IMR-90 (cell line): ENCODE measurements around the gene TEX264. TPM values are rescaled to one million over a fixed set of nuclear protein-coding genes. Genes with fewer than 3 reads are reported as not detected.

Source experiments
- ATAC-seq: fragments of 200-7000 bp; cut with Tn5 transposase; 2 replicates; pipeline ENCODE4 v1.9.1; 2020; ENCODE audit warnings: low read depth, mild to moderate bottlenecking, moderate library complexity
- BruUV-seq: library from RNA; stranded (reverse); fragments of 400-500 nt; replicated peaks from 2 replicates; lab custom pipeline; 2021; lab: Mats Ljungman, UMichigan
- CTCF ChIA-PET: fragments of 300-600 bp; formaldehyde crosslinking; extraction: SDS; loops from one replicate; lab custom pipeline; 2021; ENCODE audit warnings: antibody characterized with exemption; lab: Yijun Ruan, JAX
- POLR2A ChIA-PET: fragments of 300-600 bp; sonication (Branson Sonifier 250); formaldehyde crosslinking; loops from one replicate; lab custom pipeline; 2022; ENCODE audit warnings: antibody characterized with exemption; ENCODE audit not compliant: unreplicated experiment; lab: Charles Lee
- DNase-seq: peaks from one replicate; pipeline ENCODE4 v3.0.0; 2013
- H2AFZ ChIP-seq: replicated peaks from 2 replicates; pipeline ENCODE3; 2013; ENCODE audit warnings: low read length, mild to moderate bottlenecking; ENCODE audit not compliant: poor library complexity
- H2AK5ac ChIP-seq: 2 replicates; pipeline ENCODE4 v1.6.1; 2013; ENCODE audit warnings: low read depth, low read length, inconsistent platforms
- H2AK9ac ChIP-seq: replicated peaks from 2 replicates; pipeline ENCODE3; 2013; ENCODE audit warnings: mild to moderate bottlenecking, low read depth, low read length, moderate library complexity; ENCODE audit not compliant: poor library complexity
- H2BK120ac ChIP-seq: 2 replicates; pipeline ENCODE4 v1.6.1; 2013; ENCODE audit warnings: low read depth, low read length, inconsistent platforms
- H2BK15ac ChIP-seq: 3 replicates; pipeline ENCODE4 v1.6.1; 2013; ENCODE audit warnings: low read depth, low read length, inconsistent platforms
- H2BK20ac ChIP-seq: 2 replicates; pipeline ENCODE4 v1.6.1; 2013; ENCODE audit warnings: low read depth, mild to moderate bottlenecking, inconsistent platforms, low read length, moderate library complexity
- H2BK5ac ChIP-seq: 2 replicates; pipeline ENCODE4 v1.6.1; 2013; ENCODE audit warnings: mild to moderate bottlenecking, low read depth, low read length, inconsistent platforms; ENCODE audit not compliant: poor library complexity, severe bottlenecking
- H3K14ac ChIP-seq: replicated peaks from 2 replicates; pipeline ENCODE4 v1.6.1; 2013; ENCODE audit warnings: low read depth, low read length, inconsistent platforms
- H3K18ac ChIP-seq: 2 replicates; pipeline ENCODE4 v1.6.1; 2013; ENCODE audit warnings: low read depth, low read length, control low read depth
- H3K23ac ChIP-seq: 2 replicates; pipeline ENCODE4 v1.6.1; 2013; ENCODE audit warnings: low read depth, low read length, inconsistent platforms
- H3K27ac ChIP-seq: 2 replicates; pipeline ENCODE4 v1.5.1; 2013; ENCODE audit warnings: mild to moderate bottlenecking, control low read depth, low read length; ENCODE audit not compliant: insufficient read depth
- H3K27me3 ChIP-seq: 2 replicates; pipeline ENCODE4 v1.6.1; 2013; ENCODE audit warnings: low read length; ENCODE audit not compliant: control insufficient read depth, insufficient read depth
- H3K36me3 ChIP-seq: 2 replicates; pipeline ENCODE4 v1.6.1; 2013; ENCODE audit warnings: low read length, mixed read lengths; ENCODE audit not compliant: control insufficient read depth, insufficient read depth
- H3K4ac ChIP-seq: 2 replicates; pipeline ENCODE4 v1.6.1; 2013; ENCODE audit warnings: low read depth, low read length, inconsistent platforms
- H3K4me1 ChIP-seq: 2 replicates; pipeline ENCODE4 v1.6.1; 2013; ENCODE audit warnings: low read length, mixed read lengths; ENCODE audit not compliant: control insufficient read depth, insufficient read depth
- H3K4me2 ChIP-seq: 2 replicates; pipeline ENCODE4 v1.6.1; 2013; ENCODE audit warnings: low read depth, mild to moderate bottlenecking, control low read depth, low read length, moderate library complexity
- H3K4me3 ChIP-seq: 2 replicates; pipeline ENCODE4 v1.5.1; 2013; ENCODE audit warnings: low read depth, mild to moderate bottlenecking, control low read depth, low read length, moderate library complexity; ENCODE audit not compliant: insufficient read depth
- H3K56ac ChIP-seq: 2 replicates; pipeline ENCODE4 v1.6.1; 2013; ENCODE audit warnings: low read length, inconsistent platforms; ENCODE audit not compliant: insufficient read depth; ENCODE audit errors: extremely low read depth
- H3K79me1 ChIP-seq, 2 experiments: 2 replicates each; pipeline ENCODE4 v1.6.1; 2013; ENCODE audit warnings: low read length in 2 of 2, inconsistent platforms in 1 of 2, low read depth in 1 of 2
- H3K9ac ChIP-seq: 2 replicates; pipeline ENCODE4 v1.6.1; 2013; ENCODE audit warnings: low read depth, low read length, control low read depth
- H3K9me1 ChIP-seq: 2 replicates; pipeline ENCODE4 v1.6.1; 2013; ENCODE audit warnings: low read length, inconsistent platforms; ENCODE audit not compliant: insufficient read depth
- H3K9me3 ChIP-seq: 2 replicates; pipeline ENCODE4 v1.6.1; 2013; ENCODE audit warnings: low read length; ENCODE audit not compliant: control insufficient read depth, insufficient read depth
- H4K20me1 ChIP-seq: 2 replicates; pipeline ENCODE4 v1.6.1; 2013; ENCODE audit warnings: low read length, inconsistent platforms; ENCODE audit not compliant: insufficient read depth
- H4K5ac ChIP-seq: 2 replicates; pipeline ENCODE4 v1.6.1; 2013; ENCODE audit warnings: mild to moderate bottlenecking, low read depth, low read length, control low read depth
- H4K8ac ChIP-seq, 2 experiments: 2 replicates each; pipeline ENCODE4 v1.6.1; 2013; ENCODE audit warnings: low read depth in 2 of 2, low read length in 2 of 2, control low read depth in 1 of 2, inconsistent platforms in 1 of 2
- H4K91ac ChIP-seq: 2 replicates; pipeline ENCODE4 v1.6.1; 2013; ENCODE audit warnings: low read depth, low read length, inconsistent platforms; ENCODE audit not compliant: insufficient read depth
- BHLHE40 ChIP-seq: fragments of 150-350 bp; IDR thresholded peaks from 2 replicates; pipeline ENCODE4 v1.6.1; 2016; ENCODE audit warnings: mild to moderate bottlenecking, low read depth, low read length
- CEBPB ChIP-seq: IDR thresholded peaks from 2 replicates; pipeline ENCODE4 v1.6.1; 2012; ENCODE audit warnings: low read depth, low read length, improper control_type of control experiment
- CHD1 ChIP-seq: IDR thresholded peaks from 2 replicates; pipeline ENCODE4 v1.6.1; 2012; ENCODE audit warnings: low read depth, low read length, improper control_type of control experiment
- FOS ChIP-seq: fragments of 150-350 bp; IDR thresholded peaks from 2 replicates; pipeline ENCODE4 v1.6.1; 2016; ENCODE audit warnings: low read depth, low read length
- MAZ ChIP-seq: IDR thresholded peaks from 2 replicates; pipeline ENCODE4 v1.6.1; 2012; ENCODE audit warnings: low read depth, mild to moderate bottlenecking, low read length, improper control_type of control experiment, moderate library complexity, borderline replicate concordance
- NFE2L2 ChIP-seq: fragments of 150-350 bp; IDR thresholded peaks from 2 replicates; pipeline ENCODE4 v1.6.1; 2016; ENCODE audit warnings: low read depth, mild to moderate bottlenecking, low read length
- RAD21 ChIP-seq: IDR thresholded peaks from 2 replicates; pipeline ENCODE4 v1.6.1; 2012; ENCODE audit warnings: low read length, improper control_type of control experiment
- RCOR1 ChIP-seq: IDR thresholded peaks from 2 replicates; pipeline ENCODE4 v1.6.1; 2012; ENCODE audit warnings: mild to moderate bottlenecking, low read length, improper control_type of control experiment; ENCODE audit not compliant: insufficient replicate concordance
- SMC3 ChIP-seq: fragments of 150-350 bp; IDR thresholded peaks from 2 replicates; pipeline ENCODE4 v1.6.1; 2016; ENCODE audit warnings: low read depth, mild to moderate bottlenecking, antibody characterized with exemption, low read length, moderate library complexity
- WGBS, 2 experiments: methylation state at CpG; one replicate each; pipeline versions ENCODE4 v1.1.5 to v1.1.7; 2013; ENCODE audit warnings: missing lambda C conversion rate in 2 of 2; ENCODE audit not compliant: insufficient read length in 1 of 2; ENCODE audit errors: extremely low coverage in 2 of 2; 5-methylcytosine and 5-hydroxymethylcytosine counted together
- dilution Hi-C: fragments of 300-500 bp; cut with HindIII; formaldehyde crosslinking; loops from one replicate; pipeline ENCODE4 v1.14.3; 2018; ENCODE audit warnings: low sequenced_read_pairs; ENCODE audit not compliant: unreplicated experiment
- in situ Hi-C: fragments of 300-500 bp; cut with MboI; formaldehyde crosslinking; loops from 3 replicates; pipeline ENCODE4 v1.14.3; 2019; ENCODE audit warnings: low sequenced_read_pairs, inconsistent platforms, mixed read lengths
- intact Hi-C: fragments of 100-400 bp; cut with micrococcal nuclease; formaldehyde crosslinking; loops from 2 replicates; pipeline ENCODE4 v1.10.0; 2022
- polyA plus RNA-seq, 3 experiments: library from polyadenylated mRNA; depleted of rRNA; stranded (reverse); fragments of >200 nt; gene quantifications; 2 replicates each; pipeline ENCODE4 v1.2.3, GENCODE V29; 2012; ENCODE audit warnings: low replicate concordance in 1 of 3
- total RNA-seq: library from RNA; depleted of rRNA; stranded (reverse); fragments of >200 nt; gene quantifications from 2 replicates; pipeline ENCODE4 v1.2.3, GENCODE V29; 2012
- TF ChIP-seq, protein P1 (sequence below): fragments of 150-350 bp; IDR thresholded peaks from 2 replicates; pipeline ENCODE4 v1.6.1; 2016; ENCODE audit warnings: low read depth, mild to moderate bottlenecking, low read length, moderate library complexity, borderline replicate concordance
- TF ChIP-seq, protein P2 (sequence below): fragments of 150-350 bp; IDR thresholded peaks from 2 replicates; pipeline ENCODE4 v1.6.1; 2017; ENCODE audit warnings: mild to moderate bottlenecking, antibody characterized with exemption, low read length, low read depth
- TF ChIP-seq, protein P3 (sequence below): conservative IDR thresholded peaks from 2 replicates; pipeline ENCODE4 v1.5.1; 2012; ENCODE audit warnings: mild to moderate bottlenecking, low read depth, low read length, improper control_type of control experiment

TEX264 gene
- total and polyA plus RNA-seq, 2 of the 4 experiments (the other 2 are of a cell fraction): 30.3 to 45.0 TPM

DNA sequence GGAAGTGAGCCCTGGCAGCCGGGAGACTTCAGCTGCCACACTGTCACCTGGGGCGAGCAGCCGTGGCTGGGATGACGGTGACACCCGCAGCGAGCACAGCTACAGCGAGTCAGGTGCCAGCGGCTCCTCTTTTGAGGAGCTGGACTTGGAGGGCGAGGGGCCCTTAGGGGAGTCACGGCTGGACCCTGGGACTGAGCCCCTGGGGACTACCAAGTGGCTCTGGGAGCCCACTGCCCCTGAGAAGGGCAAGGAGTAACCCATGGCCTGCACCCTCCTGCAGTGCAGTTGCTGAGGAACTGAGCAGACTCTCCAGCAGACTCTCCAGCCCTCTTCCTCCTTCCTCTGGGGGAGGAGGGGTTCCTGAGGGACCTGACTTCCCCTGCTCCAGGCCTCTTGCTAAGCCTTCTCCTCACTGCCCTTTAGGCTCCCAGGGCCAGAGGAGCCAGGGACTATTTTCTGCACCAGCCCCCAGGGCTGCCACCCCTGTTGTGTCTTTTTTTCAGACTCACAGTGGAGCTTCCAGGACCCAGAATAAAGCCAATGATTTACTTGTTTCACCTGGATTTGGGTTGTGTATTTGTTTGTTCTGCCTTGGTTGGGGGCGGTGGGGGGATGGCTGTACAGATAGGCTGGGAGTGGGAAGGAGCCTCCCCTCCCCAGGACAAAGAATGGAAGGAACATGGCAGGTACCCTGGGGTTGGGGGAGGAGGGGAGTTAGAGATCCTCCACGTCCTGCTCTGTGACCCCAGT lies 32.9 kb downstream of the TEX264 start (continued):
- no peak for TF ChIP-seq BHLHE40

DNA sequence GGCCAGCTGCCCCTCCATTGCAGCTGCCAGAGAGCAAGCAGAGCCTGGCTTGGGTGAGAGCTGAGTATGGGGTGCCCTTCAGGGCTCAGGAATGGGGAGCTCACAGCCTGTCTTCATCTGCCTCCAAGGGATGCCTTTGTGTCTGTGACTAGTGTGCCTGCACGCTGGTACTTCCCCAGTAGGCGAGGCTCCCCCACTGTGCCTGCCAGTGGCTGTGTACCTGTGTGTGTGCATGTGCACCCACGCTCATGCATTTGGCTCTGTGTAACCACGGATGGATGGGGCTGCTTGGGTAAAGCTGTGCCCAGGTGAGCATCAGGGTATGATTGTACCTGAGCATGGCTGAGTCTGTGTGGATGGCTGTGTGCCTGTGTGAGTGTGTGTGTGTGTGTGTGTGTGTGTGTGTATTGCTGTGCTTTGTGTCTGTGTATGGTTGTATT lies 33.5 kb downstream of the TEX264 start:
- no peak overlapping the region for H3K27ac ChIP-seq
- H3K36me3 ChIP-seq: peaks cover 13% of the 10 kb centered on the region
- no peak overlapping the region for H2BK5ac ChIP-seq
- ChIA-PET CTCF (interaction anchor here (1.9 kb wide), 1 partner anchor 22 kb away, joined by 4 read pairs; no protein-coding TSS in a partner anchor), POLR2A (no interaction called here)
- H4K91ac ChIP-seq: no peak overlapping the region
- no peak overlapping the region for H2AK5ac ChIP-seq
- no peak overlapping the region for H2BK20ac ChIP-seq
- H3K14ac ChIP-seq: no peak overlapping the region
- no peak overlapping the region for H3K4me2 ChIP-seq
- no peaks in the 10 kb centered on the region for H3K4me1 ChIP-seq
- no peak overlapping the region for H2BK15ac ChIP-seq
- ATAC-seq: no peak
- H3K18ac ChIP-seq: no peak overlapping the region
- H3K23ac ChIP-seq: no peak overlapping the region
- H3K9me1 ChIP-seq: peaks cover 3% of the 10 kb centered on the region; the same call in 1 of the 2 replicates
- intact Hi-C loops (no loop called here), in situ Hi-C loops (no loop called here), dilution Hi-C loops (no loop called here)
- DNase-seq: no peak
- peaks cover 21% of the 10 kb centered on the region for H4K20me1 ChIP-seq
- no peak overlapping the region for H3K4me3 ChIP-seq
- H3K9me3 ChIP-seq: no peaks in the 10 kb centered on the region
- no peak overlapping the region for H3K56ac ChIP-seq
- H4K5ac ChIP-seq: no peak overlapping the region
- no peaks in the 10 kb centered on the region for H3K79me1 ChIP-seq
- H3K27me3 ChIP-seq: peaks cover 15% of the 10 kb centered on the region; the same call in 1 of the 2 replicates
- no peak overlapping the region for H2BK120ac ChIP-seq
- H2AFZ ChIP-seq: no peak overlapping the region
- H2AK9ac ChIP-seq: no peak overlapping the region
- no peak overlapping the region for H3K9ac ChIP-seq
- BruUV-seq: no TSS peak
- WGBS, 2 experiments: 90% methylated on average over 2 of the region's 4 CpGs; no CpG with 5 or more reads in 1 of the 2 experiments
- H4K8ac ChIP-seq: no peak overlapping the region
- no peak overlapping the region for H3K4ac ChIP-seq
- TF ChIP-seq FOS: no peak
- TF ChIP-seq NFE2L2: no peak
- TF ChIP-seq, protein P1, sequence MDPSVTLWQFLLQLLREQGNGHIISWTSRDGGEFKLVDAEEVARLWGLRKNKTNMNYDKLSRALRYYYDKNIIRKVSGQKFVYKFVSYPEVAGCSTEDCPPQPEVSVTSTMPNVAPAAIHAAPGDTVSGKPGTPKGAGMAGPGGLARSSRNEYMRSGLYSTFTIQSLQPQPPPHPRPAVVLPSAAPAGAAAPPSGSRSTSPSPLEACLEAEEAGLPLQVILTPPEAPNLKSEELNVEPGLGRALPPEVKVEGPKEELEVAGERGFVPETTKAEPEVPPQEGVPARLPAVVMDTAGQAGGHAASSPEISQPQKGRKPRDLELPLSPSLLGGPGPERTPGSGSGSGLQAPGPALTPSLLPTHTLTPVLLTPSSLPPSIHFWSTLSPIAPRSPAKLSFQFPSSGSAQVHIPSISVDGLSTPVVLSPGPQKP: no peak
- TF ChIP-seq RCOR1: no peak
- TF ChIP-seq, protein P2, sequence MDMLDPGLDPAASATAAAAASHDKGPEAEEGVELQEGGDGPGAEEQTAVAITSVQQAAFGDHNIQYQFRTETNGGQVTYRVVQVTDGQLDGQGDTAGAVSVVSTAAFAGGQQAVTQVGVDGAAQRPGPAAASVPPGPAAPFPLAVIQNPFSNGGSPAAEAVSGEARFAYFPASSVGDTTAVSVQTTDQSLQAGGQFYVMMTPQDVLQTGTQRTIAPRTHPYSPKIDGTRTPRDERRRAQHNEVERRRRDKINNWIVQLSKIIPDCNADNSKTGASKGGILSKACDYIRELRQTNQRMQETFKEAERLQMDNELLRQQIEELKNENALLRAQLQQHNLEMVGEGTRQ: no peak
- TF ChIP-seq CHD1: no peak
- TF ChIP-seq SMC3: no peak
- TF ChIP-seq CEBPB: no peak
- no peak for TF ChIP-seq RAD21
- TF ChIP-seq MAZ: no peak
- TF ChIP-seq, protein P3, sequence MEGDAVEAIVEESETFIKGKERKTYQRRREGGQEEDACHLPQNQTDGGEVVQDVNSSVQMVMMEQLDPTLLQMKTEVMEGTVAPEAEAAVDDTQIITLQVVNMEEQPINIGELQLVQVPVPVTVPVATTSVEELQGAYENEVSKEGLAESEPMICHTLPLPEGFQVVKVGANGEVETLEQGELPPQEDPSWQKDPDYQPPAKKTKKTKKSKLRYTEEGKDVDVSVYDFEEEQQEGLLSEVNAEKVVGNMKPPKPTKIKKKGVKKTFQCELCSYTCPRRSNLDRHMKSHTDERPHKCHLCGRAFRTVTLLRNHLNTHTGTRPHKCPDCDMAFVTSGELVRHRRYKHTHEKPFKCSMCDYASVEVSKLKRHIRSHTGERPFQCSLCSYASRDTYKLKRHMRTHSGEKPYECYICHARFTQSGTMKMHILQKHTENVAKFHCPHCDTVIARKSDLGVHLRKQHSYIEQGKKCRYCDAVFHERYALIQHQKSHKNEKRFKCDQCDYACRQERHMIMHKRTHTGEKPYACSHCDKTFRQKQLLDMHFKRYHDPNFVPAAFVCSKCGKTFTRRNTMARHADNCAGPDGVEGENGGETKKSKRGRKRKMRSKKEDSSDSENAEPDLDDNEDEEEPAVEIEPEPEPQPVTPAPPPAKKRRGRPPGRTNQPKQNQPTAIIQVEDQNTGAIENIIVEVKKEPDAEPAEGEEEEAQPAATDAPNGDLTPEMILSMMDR: no peak
